Endothelial cell of umbilical vein (primary cell): ENCODE results near the gene INPP5F. TPM values are rescaled to one million over a fixed set of nuclear protein-coding genes. Genes with fewer than 3 reads are reported as not detected.

Experiments
- BruUV-seq: library from RNA; stranded (reverse); fragments of 400-500 nt; replicated peaks from 2 replicates; lab custom pipeline; 2021; lab: Mats Ljungman, UMichigan
- CTCF ChIA-PET: fragments of 300-600, 350-600 bp; sonication (Branson Sonifier 250); formaldehyde crosslinking; loops from one replicate; lab custom pipeline; 2021; ENCODE audit warnings: antibody characterized with exemption, inconsistent platforms; lab: Charles Lee
- POLR2A ChIA-PET: fragments of 300-600, 350-600 bp; sonication (Branson Sonifier 250); formaldehyde crosslinking; loops from one replicate; lab custom pipeline; 2021; ENCODE audit warnings: antibody characterized with exemption, inconsistent platforms; lab: Charles Lee
- DNase-seq: peaks from one replicate; pipeline ENCODE4 v3.0.0-alpha.2; 2011; ENCODE audit warnings: low read depth, low spot score
- FAIRE-seq: peaks from 2 replicates; lab custom pipeline; 2011; peaks lifted over from hg19 to GRCh38; lab: Jason Lieb, UNC
- H2AFZ ChIP-seq: 2 replicates; pipeline ENCODE4 v1.6.0; 2012; ENCODE audit warnings: low read depth, low read length, control low read depth, inconsistent platforms
- H3K27ac ChIP-seq: 2 replicates; pipeline ENCODE4 v1.5.1; 2011; ENCODE audit warnings: low read depth, mild to moderate bottlenecking, control low read depth, low read length, moderate library complexity; ENCODE audit not compliant: insufficient read depth
- H3K27me3 ChIP-seq, 2 experiments: 2 replicates each; pipeline versions ENCODE4 v1.6.0 to v1.6.1; 2011; ENCODE audit warnings: low read length in 2 of 2, mixed read lengths in 1 of 2; ENCODE audit not compliant: control insufficient read depth in 2 of 2, insufficient read depth in 2 of 2
- H3K36me3 ChIP-seq, 2 experiments: 2 replicates in 1 of 2; 3 replicates in 1 of 2; pipeline ENCODE4 v1.5.1; 2011; ENCODE audit warnings: low read length in 2 of 2, mild to moderate bottlenecking in 1 of 2, moderate library complexity in 1 of 2; ENCODE audit not compliant: control insufficient read depth in 2 of 2, insufficient read depth in 2 of 2; ENCODE audit errors: extremely low read depth in 1 of 2
- H3K4me1 ChIP-seq: 3 replicates; pipeline ENCODE4 v1.5.1; 2011; ENCODE audit warnings: mild to moderate bottlenecking, low read length; ENCODE audit not compliant: control insufficient read depth, insufficient read depth; ENCODE audit errors: extremely low read depth
- H3K4me2 ChIP-seq: 2 replicates; pipeline ENCODE4 v1.6.1; 2011; ENCODE audit warnings: low read length, control low read depth, mixed read lengths; ENCODE audit not compliant: insufficient read depth
- H3K4me3 ChIP-seq, 3 experiments: fragments of 200-600 bp in 1 of 3; sonication (generic), shearing (Covaris generic) in 1 of 3; replicated peaks in 1 of 3; 2 replicates each; pipeline ENCODE4 v1.5.1; 2011 to 2016; ENCODE audit warnings: control low read depth in 3 of 3, low read length in 3 of 3, mild to moderate bottlenecking in 2 of 3, inconsistent platforms in 1 of 3, low read depth in 1 of 3, moderate library complexity in 1 of 3; ENCODE audit not compliant: insufficient read depth in 1 of 3
- H3K79me2 ChIP-seq: 2 replicates; pipeline ENCODE4 v1.6.0; 2012; ENCODE audit warnings: low read length, inconsistent platforms; ENCODE audit not compliant: control insufficient read depth, insufficient read depth
- H3K9ac ChIP-seq: replicated peaks from 2 replicates; pipeline ENCODE3; 2011; ENCODE audit warnings: low read length, control low read depth; ENCODE audit not compliant: insufficient read depth; ENCODE audit errors: extremely low read depth
- H3K9me1 ChIP-seq: replicated peaks from 3 replicates; pipeline ENCODE4 v1.6.0; 2011; ENCODE audit warnings: mild to moderate bottlenecking, low read length; ENCODE audit not compliant: control insufficient read depth, insufficient read depth; ENCODE audit errors: extremely low read depth
- H3K9me3 ChIP-seq: replicated peaks from 2 replicates; pipeline ENCODE4 v1.5.1; 2012; ENCODE audit warnings: low read length, inconsistent platforms; ENCODE audit not compliant: control insufficient read depth, insufficient read depth
- H4K20me1 ChIP-seq: replicated peaks from 2 replicates; pipeline ENCODE3; 2011; ENCODE audit warnings: mild to moderate bottlenecking, low read length; ENCODE audit not compliant: control insufficient read depth, insufficient read depth; ENCODE audit errors: extremely low read depth
- EZH2 ChIP-seq: IDR thresholded peaks from 2 replicates; pipeline ENCODE4 v1.6.1; 2012; ENCODE audit warnings: borderline replicate concordance, low read depth, mild to moderate bottlenecking, moderate library complexity, low read length, inconsistent platforms; ENCODE audit not compliant: severe bottlenecking
- FOS ChIP-seq: IDR thresholded peaks from 2 replicates; pipeline ENCODE4 v1.6.1; 2011; ENCODE audit warnings: mild to moderate bottlenecking, low read length, moderate library complexity, borderline replicate concordance; ENCODE audit not compliant: insufficient read depth
- GATA2 ChIP-seq: IDR thresholded peaks from 2 replicates; pipeline ENCODE4 v1.7.0; 2011; ENCODE audit warnings: low read depth, mild to moderate bottlenecking, moderate library complexity, mixed read lengths, low read length; ENCODE audit not compliant: insufficient read length, insufficient read depth
- JUN ChIP-seq: IDR thresholded peaks from 2 replicates; pipeline ENCODE4 v1.6.1; 2011; ENCODE audit warnings: borderline replicate concordance, low read depth; ENCODE audit not compliant: insufficient read length, insufficient read depth
- POLR2A ChIP-seq: IDR thresholded peaks from 2 replicates; pipeline ENCODE4 v1.6.1; 2012; ENCODE audit warnings: low read depth, mild to moderate bottlenecking, control low read depth, low read length
- dilution Hi-C: fragments of 300-500 bp; cut with MboI; formaldehyde crosslinking; loops from one replicate; pipeline ENCODE4 v1.15.0; 2019; ENCODE audit warnings: low sequenced_read_pairs; ENCODE audit not compliant: extremely low pct_ligation_motif_present
- intact Hi-C: fragments of 100-400 bp; cut with micrococcal nuclease; formaldehyde crosslinking; loops from one replicate; pipeline ENCODE4 v1.10.0; 2022
- polyA plus RNA-seq, 4 experiments: library from polyadenylated mRNA; depleted of rRNA in 3 of 4; stranded (reverse) in 3 of 4; unstranded in 1 of 4; fragments of >200 nt; gene quantifications; 2 replicates each; pipeline versions ENCODE4 v1.2.1 to v1.2.3, GENCODE V29; 2011 to 2012; ENCODE audit warnings: missing spikeins in 1 of 4
- total RNA-seq: library from RNA; stranded (reverse); gene quantifications from 2 replicates; pipeline ENCODE4 v1.2.3, GENCODE V29; 2021
- TF ChIP-seq, protein P1 (sequence below), 2 donors: IDR thresholded peaks; 1 replicate in 1 of 2; 2 replicates in 1 of 2; pipeline ENCODE4 v1.5.1; 2011; ENCODE audit warnings: low read length in 2 of 2, mild to moderate bottlenecking in 2 of 2, moderate library complexity in 2 of 2, control low read depth in 1 of 2, inconsistent platforms in 1 of 2, low read depth in 1 of 2; ENCODE audit not compliant: insufficient read depth in 1 of 2; ENCODE audit errors: extremely low read depth in 1 of 2
- TF ChIP-seq, protein P2 (sequence below): IDR thresholded peaks from 2 replicates; pipeline ENCODE4 v1.6.1; 2011; ENCODE audit not compliant: insufficient read depth, insufficient read length

INPP5F gene
- total and polyA plus RNA-seq, 2 donors (not counting 3 experiments of a cell fraction or from before 2014, with no cell fraction given), result 6.1 to 20.3 TPM

DNA sequence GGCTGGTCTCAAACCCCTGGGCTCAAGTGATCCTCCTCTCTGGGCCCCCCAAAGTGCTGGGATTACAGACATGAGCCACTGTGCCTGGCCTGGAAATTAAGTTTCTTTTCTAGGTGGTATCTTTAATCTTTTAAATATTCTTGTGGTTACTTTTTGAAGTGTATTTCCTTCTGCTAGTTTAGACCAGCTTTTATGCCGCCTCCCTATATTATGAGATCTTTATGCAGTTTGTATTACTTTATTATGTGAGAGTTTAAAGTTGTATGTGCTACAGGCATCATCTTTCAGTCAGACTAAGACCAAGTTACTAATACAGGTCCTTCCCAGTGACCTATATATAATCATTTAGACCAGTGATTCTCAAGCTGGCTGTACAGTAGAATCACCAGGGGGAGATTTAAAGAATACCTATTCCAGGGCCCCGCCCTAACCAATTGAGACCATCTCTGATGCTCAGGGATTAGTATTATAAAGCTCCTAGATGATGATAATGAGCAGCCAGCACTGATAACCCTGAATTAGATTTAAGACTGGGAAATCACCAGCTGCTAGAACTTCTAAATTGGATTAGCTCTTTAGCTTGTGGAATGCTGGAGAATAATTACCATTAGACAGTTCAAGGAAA, 11.3 kb downstream of the INPP5F start:
- Histone ChIP-seq H2AFZ (peak overlapping the region; percentile 23), H4K20me1 (no peaks in the 10 kb centered on the region), H3K9me3 (no peaks in the 10 kb centered on the region), H3K4me2 (peak overlapping the region; percentile 84), H3K9me1 (no peaks in the 10 kb centered on the region), H3K36me3 (no peaks in the 10 kb centered on the region), H3K27ac (peak overlapping the region; percentile 62), H3K79me2 (peaks cover 43% of the 10 kb centered on the region), H3K27me3 (no peaks in the 10 kb centered on the region), H3K4me1 (peaks cover 24% of the 10 kb centered on the region), H3K9ac (peak overlapping the region; percentile 18), H3K4me3 (peak overlapping the region in 1 of 3 experiments; percentile 31)
- ChIA-PET CTCF (interaction anchor here (0.9 to 2.7 kb wide), 8 partner anchors 8 to 123 kb away, joined by 4 to 25 read pairs (median 6); partner anchors contain the start of gene INPP5F), POLR2A (interaction anchor here (0.7 to 1.5 kb wide), 5 partner anchors 11 to 86 kb away, joined by 3 to 8 read pairs (median 4); partner anchors contain the start of genes BAG3 and INPP5F)
- dilution Hi-C loops, result no loop called here
- FAIRE-seq, result no peak
- TF ChIP-seq, protein P1, sequence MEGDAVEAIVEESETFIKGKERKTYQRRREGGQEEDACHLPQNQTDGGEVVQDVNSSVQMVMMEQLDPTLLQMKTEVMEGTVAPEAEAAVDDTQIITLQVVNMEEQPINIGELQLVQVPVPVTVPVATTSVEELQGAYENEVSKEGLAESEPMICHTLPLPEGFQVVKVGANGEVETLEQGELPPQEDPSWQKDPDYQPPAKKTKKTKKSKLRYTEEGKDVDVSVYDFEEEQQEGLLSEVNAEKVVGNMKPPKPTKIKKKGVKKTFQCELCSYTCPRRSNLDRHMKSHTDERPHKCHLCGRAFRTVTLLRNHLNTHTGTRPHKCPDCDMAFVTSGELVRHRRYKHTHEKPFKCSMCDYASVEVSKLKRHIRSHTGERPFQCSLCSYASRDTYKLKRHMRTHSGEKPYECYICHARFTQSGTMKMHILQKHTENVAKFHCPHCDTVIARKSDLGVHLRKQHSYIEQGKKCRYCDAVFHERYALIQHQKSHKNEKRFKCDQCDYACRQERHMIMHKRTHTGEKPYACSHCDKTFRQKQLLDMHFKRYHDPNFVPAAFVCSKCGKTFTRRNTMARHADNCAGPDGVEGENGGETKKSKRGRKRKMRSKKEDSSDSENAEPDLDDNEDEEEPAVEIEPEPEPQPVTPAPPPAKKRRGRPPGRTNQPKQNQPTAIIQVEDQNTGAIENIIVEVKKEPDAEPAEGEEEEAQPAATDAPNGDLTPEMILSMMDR (IDR thresholded peaks at IDR 0.05; ENCODE audit: extremely low read depth in 1 of 2, insufficient read depth in 1 of 2, low read depth in 1 of 2, low read length in 2 of 2), result no peak
- BruUV-seq, result TSS peak; percentile 67
- DNase-seq, result no peak
- intact Hi-C loops, result loop anchor here (1.0 kb wide), 2 partner anchors 11 to 51 kb away; partner anchors contain the start of gene INPP5F

- CTCF ChIA-PET, result interaction anchor here (0.9 to 2.7 kb wide), 8 partner anchors 9 to 123 kb away, joined by 4 to 25 read pairs (median 6); partner anchors contain the start of gene INPP5F
- POLR2A ChIA-PET, result interaction anchor here (0.7 to 1.5 kb wide), 5 partner anchors 12 to 87 kb away, joined by 3 to 8 read pairs (median 4); partner anchors contain the start of genes BAG3 and INPP5F
- H3K9me3 ChIP-seq, result no peaks in the 10 kb centered on the region
- DNase-seq, result peak; percentile 94
- H2AFZ ChIP-seq, result peak overlapping the region; percentile 23
- H3K36me3 ChIP-seq, result no peaks in the 10 kb centered on the region
- peaks cover 24% of the 10 kb centered on the region for H3K4me1 ChIP-seq
- no peaks in the 10 kb centered on the region for H3K9me1 ChIP-seq
- FAIRE-seq, result peak; percentile 88
- H4K20me1 ChIP-seq, result no peaks in the 10 kb centered on the region
- dilution Hi-C loops, result no loop called here
- TF ChIP-seq FOS (peak; percentile 94), JUN (peak; percentile 90), EZH2 (no peak), GATA2 (no peak), POLR2A (no peak)
- TF ChIP-seq, protein P2, sequence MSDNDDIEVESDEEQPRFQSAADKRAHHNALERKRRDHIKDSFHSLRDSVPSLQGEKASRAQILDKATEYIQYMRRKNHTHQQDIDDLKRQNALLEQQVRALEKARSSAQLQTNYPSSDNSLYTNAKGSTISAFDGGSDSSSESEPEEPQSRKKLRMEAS, result no peak
- TF ChIP-seq, protein P1 (IDR thresholded peaks at IDR 0.05; ENCODE audit: extremely low read depth in 1 of 2, insufficient read depth in 1 of 2, low read depth in 1 of 2, low read length in 2 of 2), result no peak
- intact Hi-C loops, result loop anchor here (1.0 kb wide), 2 partner anchors 12 to 52 kb away; partner anchors contain the start of gene INPP5F
- peak overlapping the region; percentile 84 for H3K4me2 ChIP-seq
- H3K27me3 ChIP-seq, result no peaks in the 10 kb centered on the region
- peak overlapping the region in 1 of 3 experiments; percentile 31 for H3K4me3 ChIP-seq
- H3K9ac ChIP-seq, result peak overlapping the region; percentile 18
- H3K27ac ChIP-seq, result peak overlapping the region; percentile 62
- BruUV-seq, result no TSS peak
- peaks cover 46% of the 10 kb centered on the region for H3K79me2 ChIP-seq
Observed at GRCh38 chr10:119737823-119738222, 12.0 kb downstream of the INPP5F start.
